Stimulated activated CD8-positive, alpha-beta memory T cell treated with anti-CD3 and anti-CD28 coated beads, Interleukin-2, amount 100 ng/mL, for 1 hour (primary cell): ENCODE data around the gene ZFAND3.
"Not testable (repeated sequence)": the region's sequence is repeated elsewhere in the genome, so short reads cannot be mapped to it uniquely, and the experiment has no call there.

Experiments
- DNase-seq, 2 donors: peaks; one replicate each; pipeline ENCODE4 v3.0.0-alpha.2; 2020; ENCODE audit warnings: low read depth in 2 of 2

ZFAND3 gene

GRCh38 chr6:37936906-37937305, 117.4 kb downstream of the ZFAND3 start:
- no peak for DNase-seq

GRCh38 chr6:37938909-37939308, 119.4 kb downstream of the ZFAND3 start:
- no peak for DNase-seq

- no peak for DNase-seq
These were observed 120.7 kb downstream of the ZFAND3 start for GRCh38 chr6:37940074-37940847.

GRCh38 chr6:37941871-37942270, 122.3 kb downstream of the ZFAND3 start:
- DNase-seq, result no peak

- DNase-seq, result no peak
These were observed 123.3 kb downstream of the ZFAND3 start for GRCh38 chr6:37942606-37943376.

- no peak for DNase-seq
These were observed 124.0 kb downstream of the ZFAND3 start for GRCh38 chr6:37943436-37944058.

GRCh38 chr6:37946057-37946456, 126.5 kb downstream of the ZFAND3 start:
- no peak for DNase-seq

- DNase-seq, result no peak
These were observed 127.9 kb downstream of the ZFAND3 start for GRCh38 chr6:37947468-37947867.

- DNase-seq, result not testable (repeated sequence)
These were observed 129.1 kb downstream of the ZFAND3 start for GRCh38 chr6:37948584-37948983.

- DNase-seq, result no peak
These were observed 132.5 kb downstream of the ZFAND3 start for GRCh38 chr6:37952027-37952426.

GRCh38 chr6:37954791-37955190, 135.3 kb downstream of the ZFAND3 start:
- no peak for DNase-seq

GRCh38 chr6:37956711-37957275, 137.3 kb downstream of the ZFAND3 start:
- no peak for DNase-seq

GRCh38 chr6:37959061-37959460, 139.5 kb downstream of the ZFAND3 start:
- no peak for DNase-seq

- no peak for DNase-seq
These were observed 140.8 kb downstream of the ZFAND3 start for GRCh38 chr6:37960139-37960935.

- not testable (repeated sequence) for DNase-seq
These were observed 143.1 kb downstream of the ZFAND3 start for GRCh38 chr6:37962481-37963080.

- no peak for DNase-seq
These were observed 146.6 kb downstream of the ZFAND3 start for GRCh38 chr6:37965964-37966676.

GRCh38 chr6:37966801-37967200, 147.3 kb downstream of the ZFAND3 start:
- no peak for DNase-seq

- no peak for DNase-seq
These were observed 148.1 kb downstream of the ZFAND3 start for GRCh38 chr6:37967651-37968050.

- DNase-seq, result no peak
These were observed 151.7 kb downstream of the ZFAND3 start for GRCh38 chr6:37971266-37971665.

GRCh38 chr6:37971711-37972390, 152.3 kb downstream of the ZFAND3 start:
- DNase-seq, result no peak
